Measurements from ENCODE around the gene ROBO1.

Gene ROBO1

DNA sequence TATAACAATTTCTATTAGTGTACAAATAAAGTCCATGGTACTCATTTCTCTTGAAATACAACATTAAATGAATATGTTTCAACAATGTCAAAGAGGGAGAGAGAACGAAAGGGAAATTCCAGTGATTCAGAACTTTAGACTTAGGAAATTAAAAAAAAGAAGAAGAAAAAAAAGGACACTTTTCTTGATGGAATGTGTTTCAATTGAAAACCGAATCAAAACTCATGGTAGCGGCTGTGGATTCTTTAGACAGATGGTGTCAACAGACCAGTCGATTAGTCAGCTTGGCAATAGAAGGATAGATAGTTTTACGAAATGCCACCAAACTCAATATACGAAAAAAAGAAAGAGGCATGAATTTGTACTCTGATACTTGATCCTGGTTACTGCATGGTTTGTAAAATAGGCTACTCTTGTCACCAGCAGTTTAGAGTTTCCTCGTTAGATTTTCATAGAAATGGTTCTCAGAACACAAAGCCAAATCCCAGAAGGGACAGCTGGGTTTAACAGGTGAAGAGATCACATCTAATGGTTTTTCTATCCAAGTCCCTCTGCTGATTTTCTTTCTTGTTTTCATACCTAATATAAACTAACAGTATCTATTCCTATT, 793.5 kb downstream of the ROBO1 start:
- no peak for DNase-seq (ENCODE audit: low spot score)

DNA sequence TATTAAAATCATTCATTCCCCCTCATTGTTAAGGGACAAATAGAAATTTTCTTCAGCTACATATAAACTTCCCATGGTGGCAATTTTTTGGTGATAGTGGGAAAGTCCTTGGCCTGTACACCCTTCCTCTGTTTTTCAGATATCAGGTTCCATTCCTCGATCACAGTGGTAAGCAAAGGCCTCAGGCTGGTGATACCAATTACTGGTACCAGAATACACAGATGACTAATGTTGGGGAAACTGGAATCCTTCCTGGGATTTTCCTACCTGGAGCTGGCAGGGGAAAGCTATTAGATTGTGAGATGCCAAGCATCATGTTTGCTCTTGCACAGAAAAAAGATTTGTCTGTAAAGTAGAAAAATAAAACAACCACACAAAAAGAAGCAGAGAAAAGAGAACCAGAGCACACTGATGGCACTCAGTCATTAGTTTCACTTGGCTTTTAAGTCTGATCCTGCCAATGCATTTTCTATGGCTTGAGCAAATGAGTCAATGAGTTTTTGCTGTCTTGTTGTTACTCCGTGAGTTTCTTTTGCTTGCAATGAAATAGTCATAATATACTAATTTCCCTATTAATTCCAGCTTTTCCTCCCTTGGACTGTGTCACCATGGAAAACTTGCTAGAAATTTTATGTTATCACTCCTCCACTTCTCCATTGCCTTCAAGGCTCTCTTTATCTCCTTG, 795.0 kb downstream of the ROBO1 start:
- no peak for DNase-seq (ENCODE audit: low spot score)

DNA sequence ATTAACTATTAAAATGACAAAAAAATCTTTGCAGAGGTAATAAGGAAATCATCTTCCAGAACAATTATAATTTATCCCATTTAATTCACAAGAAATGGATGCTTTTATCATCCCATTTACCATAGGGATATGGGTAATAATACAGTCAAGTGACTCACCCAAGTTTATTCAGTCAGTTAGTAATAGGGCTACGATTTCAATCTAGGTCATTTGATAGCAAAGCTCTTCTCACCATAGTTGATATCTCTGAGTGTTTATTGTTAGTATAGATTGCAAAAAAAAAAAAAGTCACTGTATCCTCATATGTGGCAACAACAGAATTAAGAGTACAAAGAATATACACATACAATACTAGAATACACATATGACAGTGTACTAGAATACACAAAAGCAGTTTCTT, 797.1 kb downstream of the ROBO1 start:
- no peak for DNase-seq (ENCODE audit: low spot score)

DNA sequence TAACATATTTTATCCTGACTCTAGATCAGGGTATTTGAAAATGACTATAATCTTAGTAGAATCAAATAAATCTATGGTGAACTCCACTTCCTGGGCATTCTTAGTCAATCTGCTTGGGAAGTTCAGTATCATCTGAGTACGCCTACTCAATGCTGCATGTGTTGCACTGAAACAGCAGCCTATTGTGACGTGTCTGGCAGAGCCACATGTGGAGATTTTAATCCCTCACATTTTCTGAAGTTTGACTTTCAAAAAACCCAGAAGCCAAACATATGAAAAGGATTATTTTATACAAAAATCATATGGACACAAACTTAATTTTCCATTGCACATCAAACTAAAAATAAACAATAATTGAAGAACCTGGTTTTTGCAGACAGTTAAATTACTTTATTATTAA, 798.3 kb downstream of the ROBO1 start:
- no peak for DNase-seq (ENCODE audit: low spot score)

DNA sequence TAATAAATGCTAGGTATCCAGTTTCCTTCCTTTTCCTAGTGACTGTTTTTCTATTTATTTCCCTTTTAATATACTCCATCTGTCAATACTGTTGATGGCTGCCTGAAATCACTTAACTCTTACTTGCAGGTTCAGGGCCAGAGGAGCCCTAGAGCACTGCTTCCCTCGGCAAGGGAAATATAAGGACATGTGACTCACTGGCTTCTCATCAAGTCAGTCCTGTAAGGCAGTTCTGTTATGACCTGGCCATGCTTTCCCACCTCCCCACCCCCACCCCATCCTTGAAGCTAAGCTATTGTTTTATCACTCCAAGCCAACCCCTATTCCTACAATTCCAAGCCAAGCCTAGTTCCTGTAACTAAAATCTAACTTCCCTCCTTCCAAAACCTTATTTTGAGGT, 800.7 kb downstream of the ROBO1 start:
- DNase-seq (ENCODE audit: low spot score), result no peak

DNA sequence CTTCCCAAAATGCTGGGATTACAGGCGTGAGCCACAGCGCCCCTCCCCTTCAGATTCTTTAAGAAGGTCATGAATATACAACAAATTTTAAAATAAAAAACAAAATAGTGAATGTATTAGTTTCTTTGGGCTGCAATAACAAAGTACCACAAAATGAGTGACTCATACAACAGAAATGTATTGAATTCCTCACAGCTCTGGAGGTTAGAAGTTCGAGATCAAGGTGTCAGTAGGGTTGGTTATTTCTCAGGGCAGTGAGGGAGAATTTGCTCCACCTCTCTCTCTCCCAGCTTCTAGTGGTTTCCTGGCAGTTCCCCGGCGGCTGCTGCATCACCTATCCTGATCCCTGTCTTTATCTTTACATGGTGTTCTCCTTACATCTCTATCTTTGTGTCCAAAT, 804.0 kb downstream of the ROBO1 start:
- no peak for DNase-seq (ENCODE audit: low spot score)

DNA sequence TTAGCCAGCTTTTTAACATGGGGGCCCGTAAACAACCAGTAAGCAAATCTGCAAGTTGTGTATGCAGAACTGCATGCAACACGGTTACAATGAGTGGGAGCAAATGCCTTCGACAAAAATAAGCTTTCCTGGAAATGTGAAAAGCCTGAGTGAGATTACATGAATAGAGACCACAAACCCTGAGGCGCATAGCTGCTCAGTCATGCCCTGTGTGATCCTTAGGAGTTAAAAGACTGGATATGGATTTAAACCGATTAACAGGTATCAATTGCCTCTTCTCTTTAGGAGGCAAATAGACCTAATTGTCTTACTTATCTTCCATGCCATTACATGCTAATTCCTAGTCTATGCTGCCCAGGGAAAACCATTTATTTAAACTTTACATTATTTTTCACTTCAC, 810.3 kb downstream of the ROBO1 start:
- DNase-seq (ENCODE audit: low spot score), result no peak

DNA sequence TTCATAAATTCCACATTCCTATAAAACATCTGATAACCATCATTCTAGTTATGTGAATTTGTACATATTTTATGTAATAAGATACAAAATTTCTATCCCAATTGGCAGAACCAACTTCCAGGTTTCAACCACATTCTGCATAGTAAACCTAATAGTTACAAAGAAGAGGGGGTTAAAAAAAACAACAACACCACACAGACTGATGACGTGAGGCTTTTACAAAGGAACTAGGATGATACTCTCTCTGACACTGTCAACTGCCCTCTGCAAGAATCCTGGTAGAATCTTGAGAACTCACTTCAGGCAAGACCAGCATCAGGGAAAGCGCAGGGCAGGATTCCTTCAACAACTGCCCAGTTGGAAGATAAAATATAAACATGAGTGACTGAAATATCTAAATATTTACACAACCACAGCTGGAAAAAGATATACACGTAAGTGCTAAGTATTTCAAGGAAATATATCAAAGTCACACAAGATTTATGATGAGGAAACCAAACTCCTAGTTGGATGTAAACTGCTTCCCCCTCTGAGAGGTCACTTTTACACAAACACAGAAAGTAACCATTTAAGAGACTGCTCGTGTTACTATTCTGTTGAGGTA, 816.4 kb downstream of the ROBO1 start:
- no peak for DNase-seq (ENCODE audit: low spot score)

DNA sequence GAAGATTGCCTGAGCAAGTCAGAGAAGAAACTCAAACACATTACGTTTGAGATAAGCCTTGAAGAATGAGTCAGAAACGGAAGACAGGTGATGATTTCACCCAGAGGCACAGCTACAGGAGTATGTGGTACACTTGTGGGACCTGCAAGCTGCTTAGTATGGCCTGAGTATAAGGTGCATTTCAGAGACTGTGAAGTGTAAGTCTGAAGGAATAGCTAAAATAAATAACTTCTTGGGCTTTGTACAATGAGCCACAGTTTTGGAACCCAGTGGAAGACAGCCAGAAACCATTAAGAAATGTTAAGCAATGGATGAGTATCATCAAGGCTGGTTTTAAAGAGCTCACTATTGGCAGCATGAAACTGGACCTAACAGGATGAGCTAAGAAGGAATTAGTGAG, 826.2 kb downstream of the ROBO1 start:
- peak; percentile 40 for DNase-seq (ENCODE audit: low spot score)

DNA sequence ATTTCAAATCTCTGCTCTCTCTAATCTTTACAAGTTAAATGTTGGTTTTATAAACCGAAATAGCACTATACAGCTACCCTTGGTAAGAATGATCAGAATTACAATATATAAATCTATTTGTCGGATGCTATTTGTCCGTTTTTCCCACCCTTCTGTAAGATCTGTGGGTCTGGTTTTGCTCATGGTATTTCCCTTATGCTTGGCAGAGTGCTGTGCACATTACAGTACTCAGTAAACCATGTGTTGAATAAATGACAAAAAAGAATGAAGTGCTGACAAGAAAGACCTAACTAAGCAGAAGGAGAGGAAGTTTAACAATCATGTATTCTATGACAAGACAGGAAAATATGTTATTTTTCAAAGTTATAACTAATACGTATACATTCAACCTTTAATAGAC, 827.2 kb downstream of the ROBO1 start:
- no peak for DNase-seq (ENCODE audit: low spot score)

DNA sequence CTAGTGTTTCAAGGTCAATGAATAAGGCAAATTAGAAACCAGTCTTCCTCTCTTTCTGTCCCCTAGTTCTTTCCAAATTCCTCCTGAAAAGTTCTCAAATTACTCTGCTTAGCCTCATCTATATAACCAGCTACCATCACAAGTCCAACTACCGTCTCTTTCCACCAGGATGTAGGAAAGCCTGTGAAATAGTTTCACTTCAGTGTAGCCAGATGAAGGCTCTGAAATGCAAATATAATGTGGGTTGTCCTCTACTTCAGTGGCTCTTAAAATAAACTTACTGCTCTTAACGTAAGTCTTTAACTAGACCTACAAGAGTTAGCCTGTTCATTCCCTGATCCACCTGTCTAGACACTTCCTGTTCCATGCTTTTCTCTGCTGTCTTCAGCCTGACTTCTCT, 827.7 kb downstream of the ROBO1 start:
- no peak for DNase-seq (ENCODE audit: low spot score)

DNA sequence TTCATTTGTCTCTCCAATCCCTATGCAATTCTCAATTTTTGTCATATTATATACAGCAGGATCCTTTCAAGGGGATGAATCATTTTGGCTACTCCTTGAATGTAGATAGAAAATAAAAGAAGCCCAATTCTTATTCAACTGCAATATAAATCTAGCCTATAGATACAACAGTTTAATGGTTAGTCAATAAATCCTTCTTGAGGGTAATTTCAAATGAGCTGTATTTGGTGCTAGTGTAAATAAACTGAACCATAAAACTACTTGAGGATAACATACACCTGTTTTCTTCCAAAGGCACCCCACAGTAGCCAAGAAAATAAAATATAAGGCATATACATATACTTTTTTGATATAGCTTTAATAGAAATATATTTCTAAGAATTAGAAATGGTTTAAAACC, 830.3 kb downstream of the ROBO1 start:
- DNase-seq (ENCODE audit: low spot score), result no peak

DNA sequence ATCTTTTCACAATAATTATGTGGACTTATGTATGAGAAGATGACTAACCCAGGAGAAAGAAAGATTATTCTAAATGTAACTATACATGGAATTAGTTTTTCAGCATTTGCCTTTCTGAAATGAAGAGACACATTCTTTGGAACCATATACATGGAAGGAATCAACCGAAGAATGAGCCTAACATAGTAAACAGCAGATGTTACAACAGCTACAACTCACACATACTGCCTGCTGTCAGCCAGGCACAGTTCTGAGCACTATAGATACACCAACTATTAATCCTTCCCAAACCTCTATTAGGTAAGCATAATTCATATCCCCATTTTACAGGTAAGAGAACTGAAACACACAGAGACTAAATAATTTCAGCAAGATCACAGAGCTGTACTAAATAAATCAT, 840.0 kb downstream of the ROBO1 start:
- no peak for DNase-seq (ENCODE audit: low spot score)

DNA sequence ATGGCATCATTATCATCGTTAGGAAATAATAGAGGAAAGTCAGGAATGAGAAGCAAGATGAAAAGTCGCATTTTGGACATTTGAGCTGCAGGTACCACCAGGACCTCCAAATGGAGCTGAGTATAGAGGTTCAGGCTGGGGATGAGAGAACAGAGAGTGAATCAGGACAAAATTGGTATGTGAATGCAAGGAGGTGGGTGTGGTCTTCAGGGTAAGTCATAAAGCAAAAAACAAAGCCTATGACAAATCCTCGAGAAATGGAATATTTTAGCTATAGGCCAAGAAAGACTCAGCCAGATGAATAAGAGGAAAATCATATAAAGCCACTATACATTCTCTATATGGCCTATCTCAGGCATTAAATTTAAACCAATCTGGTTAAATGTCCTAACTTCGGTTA, 841.3 kb downstream of the ROBO1 start:
- no peak for DNase-seq (ENCODE audit: low spot score)

DNA sequence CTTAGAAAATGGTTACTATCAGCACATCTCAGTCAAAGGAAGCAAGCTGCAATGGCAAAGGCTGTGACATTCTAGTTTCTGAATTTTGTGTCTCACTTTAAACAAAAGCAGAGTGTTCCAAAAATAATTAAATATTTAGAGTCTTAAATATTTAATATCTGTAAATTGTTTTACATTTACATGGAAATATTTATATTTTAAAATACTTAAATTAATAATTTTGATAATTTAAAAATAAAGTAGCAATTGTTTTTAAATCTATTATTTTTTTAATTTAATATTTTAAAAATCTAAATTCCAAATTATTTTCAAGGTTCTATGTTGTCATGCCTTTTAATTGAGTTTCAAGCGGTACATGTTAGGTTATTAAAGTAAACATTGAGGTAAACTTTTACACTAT, 843.1 kb downstream of the ROBO1 start:
- DNase-seq (ENCODE audit: low spot score), result no peak

DNA sequence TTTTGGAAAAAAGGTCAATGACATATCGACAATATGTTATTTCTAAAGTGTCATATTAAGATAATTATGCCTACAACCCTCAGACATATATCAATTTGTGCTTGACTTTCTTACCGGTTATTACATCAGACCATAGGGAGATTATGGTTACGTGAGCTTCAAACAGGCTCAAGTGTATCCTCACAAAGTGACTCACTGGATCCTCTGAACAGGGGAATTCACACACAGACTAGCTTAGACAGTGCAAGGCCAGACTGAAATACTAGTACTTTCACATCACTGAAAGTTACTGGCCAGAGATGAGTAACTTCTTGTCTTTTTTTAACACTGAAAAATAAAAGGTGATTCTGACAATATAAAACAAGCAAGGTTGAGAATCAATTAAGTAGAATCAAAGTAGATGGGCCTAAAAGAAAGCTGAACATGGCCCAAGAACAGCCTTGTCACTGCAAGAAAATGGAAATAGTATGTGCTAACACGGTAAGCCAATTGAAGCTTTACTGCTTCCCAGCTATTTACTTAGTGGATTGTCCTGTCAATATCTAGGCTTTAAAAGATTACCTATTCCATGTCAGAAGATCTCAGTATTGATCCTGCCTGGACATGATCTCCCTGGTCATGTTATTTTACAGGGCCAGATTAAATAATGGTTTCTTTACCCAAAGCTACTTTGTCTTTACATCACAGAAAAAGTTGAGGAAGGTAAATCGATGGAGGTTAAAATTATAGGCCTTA, 848.6 kb downstream of the ROBO1 start:
- DNase-seq (ENCODE audit: low spot score), result peak; percentile 44

DNA sequence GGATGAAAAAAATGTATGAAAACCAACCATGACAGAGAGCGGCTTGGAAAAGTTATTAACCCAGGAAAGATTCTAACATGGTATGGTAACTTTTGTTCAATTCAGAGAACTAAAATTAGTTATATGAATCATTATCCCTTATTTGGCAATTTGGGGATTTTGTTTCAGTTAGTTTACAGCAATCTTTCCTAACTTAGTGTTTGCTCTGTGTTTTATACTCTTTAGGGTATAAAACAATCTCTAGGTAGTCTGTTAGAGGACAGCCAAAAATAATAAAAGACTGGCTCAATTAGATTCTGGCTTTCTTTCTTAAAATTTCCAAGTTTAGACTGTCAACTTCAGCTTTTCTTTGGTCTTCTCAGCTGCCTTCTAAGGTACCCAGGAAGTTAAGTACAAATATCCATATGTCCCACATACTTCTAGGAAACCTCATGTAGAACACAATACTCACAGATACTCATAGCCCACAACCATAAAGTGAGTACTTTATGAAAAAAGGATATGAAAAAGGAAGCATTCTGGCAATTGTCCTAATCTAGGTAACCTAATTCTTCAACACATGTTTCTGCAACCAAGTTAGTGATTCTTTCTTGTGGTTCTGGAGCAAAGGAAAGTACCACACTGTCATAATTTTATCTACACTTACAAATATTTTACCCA, 849.3 kb downstream of the ROBO1 start:
- DNase-seq (ENCODE audit: low spot score), result no peak

DNA sequence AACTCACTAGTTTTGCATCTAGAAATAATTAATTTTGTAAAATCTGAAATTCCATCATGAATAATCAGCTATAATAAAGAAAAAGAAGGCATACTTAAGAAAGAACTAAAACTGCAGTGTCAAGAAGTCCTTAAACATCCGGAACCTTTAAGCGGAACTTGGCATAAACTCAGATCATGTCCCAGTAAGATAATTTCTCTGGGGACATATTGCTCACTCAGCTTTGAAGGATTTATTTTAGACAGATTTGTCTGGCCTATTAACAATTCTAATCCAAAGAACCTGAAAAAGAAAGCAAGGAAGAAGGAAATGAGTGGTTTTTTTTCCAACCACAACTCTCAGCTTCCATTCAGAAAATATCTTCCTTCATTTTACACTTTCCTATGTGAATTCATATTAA, 850.3 kb downstream of the ROBO1 start:
- no peak for DNase-seq (ENCODE audit: low spot score)

DNA sequence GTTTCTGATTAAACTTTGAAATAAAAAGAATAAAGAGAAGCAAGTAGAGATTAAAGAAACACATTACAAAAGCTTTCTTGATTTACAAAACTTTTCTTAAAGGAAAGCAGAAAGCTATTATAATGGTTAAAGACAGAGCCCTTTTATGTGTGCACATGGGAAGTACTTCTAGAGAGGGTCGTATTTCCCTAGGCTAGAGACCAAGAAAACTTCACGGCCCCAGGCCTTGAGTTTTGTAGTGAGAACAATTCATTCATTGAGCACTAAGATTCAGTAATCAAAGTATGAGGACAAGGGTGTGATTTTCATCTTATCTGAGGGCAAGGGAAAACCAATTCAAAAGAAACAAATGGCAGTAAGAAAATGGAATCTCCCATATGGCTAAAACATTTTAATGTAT, 854.1 kb downstream of the ROBO1 start:
- DNase-seq (ENCODE audit: low spot score), result no peak

DNA sequence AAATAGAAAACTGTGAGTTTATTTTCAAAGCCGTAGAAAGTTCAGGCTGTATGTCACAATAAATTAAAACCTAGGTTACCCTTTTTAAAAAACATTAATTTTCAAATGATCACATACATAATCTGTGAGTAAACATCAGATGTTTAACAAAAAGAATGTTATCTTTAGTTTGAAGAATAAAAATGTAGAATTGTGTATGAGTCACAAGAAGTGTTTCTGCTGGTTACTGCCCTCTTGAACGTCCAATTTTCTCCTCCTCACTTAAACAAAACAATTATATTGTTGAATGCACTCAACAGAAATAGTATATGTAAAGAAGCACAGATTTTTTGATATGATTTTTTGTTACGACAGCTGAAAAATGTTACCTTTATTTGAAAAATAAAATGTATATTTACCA, 855.1 kb downstream of the ROBO1 start:
- DNase-seq (ENCODE audit: low spot score), result no peak

DNA sequence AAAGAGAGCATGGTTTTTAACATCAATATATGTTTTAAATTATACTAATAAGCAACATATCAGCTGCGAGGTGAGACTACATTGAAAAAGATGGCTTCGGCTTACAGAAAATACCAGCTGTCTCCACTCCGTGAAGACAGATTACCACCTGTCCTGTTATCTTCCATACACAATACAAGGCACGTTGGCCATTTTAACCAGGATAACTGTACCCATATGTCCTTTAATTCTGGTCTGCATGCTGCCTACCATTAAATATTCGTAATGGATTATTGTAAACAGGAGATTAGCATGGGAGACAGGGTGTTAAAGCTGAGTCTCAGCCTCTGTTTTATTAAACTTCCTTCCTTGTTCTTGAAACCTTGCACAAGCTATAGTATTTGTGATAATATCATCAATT, 855.5 kb downstream of the ROBO1 start:
- DNase-seq (ENCODE audit: low spot score), result no peak

DNA sequence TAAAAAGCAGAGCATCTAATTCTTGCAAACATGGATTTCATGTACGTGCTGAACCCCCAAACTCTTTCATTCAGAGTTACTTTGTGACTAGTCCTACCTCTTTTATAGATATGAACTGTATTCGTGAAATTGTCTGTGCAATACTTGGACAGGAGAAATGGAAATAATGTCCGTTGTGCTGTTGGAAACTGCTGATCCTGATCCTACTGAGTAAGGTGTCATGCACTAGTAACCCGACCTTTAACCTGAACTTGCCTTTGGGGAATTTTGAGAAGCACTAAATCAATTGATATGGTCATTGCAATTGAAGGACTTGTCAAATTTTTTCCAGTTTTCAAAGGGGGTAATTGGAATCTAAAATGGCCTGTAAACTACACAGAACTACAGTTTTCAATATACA, 856.4 kb downstream of the ROBO1 start:
- DNase-seq (ENCODE audit: low spot score), result no peak

DNA sequence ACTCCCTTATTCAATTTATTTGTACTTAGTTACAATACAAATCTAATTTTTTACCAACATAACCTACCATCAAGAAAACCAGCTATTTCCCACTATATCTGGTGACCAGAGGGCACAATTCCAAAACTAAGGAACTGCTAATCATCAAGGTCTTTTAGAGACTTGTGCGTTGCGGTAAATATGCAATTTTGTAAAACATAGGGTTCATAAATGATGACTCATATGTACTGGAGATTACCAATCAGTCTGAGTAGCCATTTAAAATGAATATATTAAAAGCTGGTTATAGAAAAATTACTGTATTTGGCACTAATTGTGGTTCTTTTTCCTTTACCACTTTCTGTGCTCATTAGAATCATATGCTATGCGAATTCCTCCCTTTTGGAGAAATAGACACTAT, 859.6 kb downstream of the ROBO1 start:
- DNase-seq (ENCODE audit: low spot score), result no peak

Data from hepatic stellate cell (primary cell).